ENCODE results near the gene ZC3H7A. TPM values are rescaled to one million over a fixed set of nuclear protein-coding genes. Genes with fewer than 3 reads are reported as not detected.

ZC3H7A gene
- total RNA-seq, 1 experiment from 2014 or later = 63.5 TPM

GRCh38 chr16:11793840-11794239, 3.2 kb downstream of the ZC3H7A start:
- CTCF ChIA-PET = no interaction called here
- intact Hi-C loops (cut with micrococcal nuclease; ENCODE audit: unreplicated experiment) = no loop called here

DNA sequence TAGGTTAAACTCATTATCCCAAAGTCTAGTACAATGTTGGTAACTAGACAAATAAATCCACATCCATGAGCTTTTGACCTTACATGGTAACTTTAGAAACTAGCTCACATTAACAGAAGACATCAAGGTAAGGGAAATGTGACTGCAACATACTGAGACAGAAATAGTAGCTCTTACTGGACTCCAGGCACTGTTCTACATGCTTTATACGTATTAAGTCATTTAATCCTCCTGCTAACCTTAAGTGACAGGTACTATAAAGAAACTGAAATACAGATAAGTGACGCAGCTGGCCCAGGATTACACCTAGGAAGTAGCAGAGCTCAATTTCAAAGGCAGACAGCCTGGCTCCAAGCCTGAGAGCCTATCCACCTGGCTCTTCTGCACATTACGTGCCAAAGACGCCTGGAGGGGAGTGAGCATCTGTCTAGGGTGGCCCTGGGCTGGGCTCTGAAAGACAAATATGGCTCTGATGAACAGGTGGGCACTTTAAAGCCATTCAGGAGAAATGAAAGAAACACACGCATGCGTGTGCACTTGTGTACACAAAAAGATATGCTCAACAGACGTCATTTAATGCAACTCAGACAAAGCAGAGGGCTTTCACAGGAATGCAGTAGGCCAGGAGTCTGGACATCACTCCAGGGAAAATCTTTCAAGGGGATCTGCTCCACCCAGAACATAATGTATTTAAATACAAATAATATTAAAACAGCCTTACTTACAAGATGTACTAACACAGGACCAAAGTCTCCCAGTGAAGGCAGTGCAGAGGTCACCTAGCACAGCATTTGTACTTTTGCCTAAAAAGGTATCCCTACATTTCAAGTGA, 4.4 kb downstream of the ZC3H7A start:
- Histone ChIP-seq H3K9me3 (ENCODE audit: insufficient read depth, low read depth) (no peaks in the 10 kb centered on the region), H3F3A (ENCODE audit: insufficient read depth, low read depth) (peaks cover 8% of the 10 kb centered on the region; the same call in 1 of the 2 replicates), H2AFZ (no peak overlapping the region), H3K36me3 (ENCODE audit: low read depth) (0 out of 2 replicates have a peak, but pooled peaks cover 15% of the 10 kb centered on the region), H3K9me2 (ENCODE audit: insufficient read depth) (no peaks in the 10 kb centered on the region), H3K4me3 (no peak overlapping the region), H3K27ac (no peak overlapping the region), H3K4me2 (no peak overlapping the region), H3K27me3 (ENCODE audit: insufficient read depth, low read depth) (no peaks in the 10 kb centered on the region), H4K20me1 (ENCODE audit: insufficient read depth) (peaks cover 67% of the 10 kb centered on the region), H3K79me2 (ENCODE audit: low read depth) (peaks cover 85% of the 10 kb centered on the region), H3K4me1 (replicated peaks; ENCODE audit: insufficient read depth) (peaks cover 6% of the 10 kb centered on the region; the same call in 1 of the 2 replicates)
- TF ChIP-seq EZH2 (IDR thresholded peaks at IDR 0.05; ENCODE audit: low read depth) = no peak
- TF ChIP-seq, protein P1, sequence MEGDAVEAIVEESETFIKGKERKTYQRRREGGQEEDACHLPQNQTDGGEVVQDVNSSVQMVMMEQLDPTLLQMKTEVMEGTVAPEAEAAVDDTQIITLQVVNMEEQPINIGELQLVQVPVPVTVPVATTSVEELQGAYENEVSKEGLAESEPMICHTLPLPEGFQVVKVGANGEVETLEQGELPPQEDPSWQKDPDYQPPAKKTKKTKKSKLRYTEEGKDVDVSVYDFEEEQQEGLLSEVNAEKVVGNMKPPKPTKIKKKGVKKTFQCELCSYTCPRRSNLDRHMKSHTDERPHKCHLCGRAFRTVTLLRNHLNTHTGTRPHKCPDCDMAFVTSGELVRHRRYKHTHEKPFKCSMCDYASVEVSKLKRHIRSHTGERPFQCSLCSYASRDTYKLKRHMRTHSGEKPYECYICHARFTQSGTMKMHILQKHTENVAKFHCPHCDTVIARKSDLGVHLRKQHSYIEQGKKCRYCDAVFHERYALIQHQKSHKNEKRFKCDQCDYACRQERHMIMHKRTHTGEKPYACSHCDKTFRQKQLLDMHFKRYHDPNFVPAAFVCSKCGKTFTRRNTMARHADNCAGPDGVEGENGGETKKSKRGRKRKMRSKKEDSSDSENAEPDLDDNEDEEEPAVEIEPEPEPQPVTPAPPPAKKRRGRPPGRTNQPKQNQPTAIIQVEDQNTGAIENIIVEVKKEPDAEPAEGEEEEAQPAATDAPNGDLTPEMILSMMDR (conservative IDR thresholded peaks at IDR 0.05) = no peak
- no TSS peak for BruUV-seq (replicated peaks)
- intact Hi-C loops (cut with micrococcal nuclease; ENCODE audit: unreplicated experiment) = no loop called here
- ChIA-PET POLR2A (ENCODE audit: unreplicated experiment) (no interaction called here), CTCF (no interaction called here)
- DNase-seq = no peak

More at GRCh38 chr16:11793840-11794239, 3.2 kb downstream of the ZC3H7A start:
- Histone ChIP-seq H3K4me1 (replicated peaks; ENCODE audit: insufficient read depth) (peaks cover 14% of the 10 kb centered on the region), H3K4me3 (no peak overlapping the region), H2AFZ (no peak overlapping the region), H3K9me2 (ENCODE audit: insufficient read depth) (no peaks in the 10 kb centered on the region), H3K9me3 (ENCODE audit: insufficient read depth, low read depth) (no peaks in the 10 kb centered on the region), H3K4me2 (no peak overlapping the region), H4K20me1 (ENCODE audit: insufficient read depth) (peaks cover 58% of the 10 kb centered on the region), H3K36me3 (ENCODE audit: low read depth) (0 out of 2 replicates have a peak, but pooled peaks cover 15% of the 10 kb centered on the region), H3K79me2 (ENCODE audit: low read depth) (peaks cover 74% of the 10 kb centered on the region), H3K27ac (no peak overlapping the region), H3F3A (ENCODE audit: insufficient read depth, low read depth) (peaks cover 13% of the 10 kb centered on the region; the same call in 1 of the 2 replicates), H3K27me3 (ENCODE audit: insufficient read depth, low read depth) (no peaks in the 10 kb centered on the region)
- no TSS peak for BruUV-seq (replicated peaks)
- TF ChIP-seq, protein P1 (conservative IDR thresholded peaks at IDR 0.05) = no peak
- no peak for TF ChIP-seq EZH2 (IDR thresholded peaks at IDR 0.05; ENCODE audit: low read depth)
- POLR2A ChIA-PET (ENCODE audit: unreplicated experiment) = interaction anchor here (0.7 kb wide), 1 partner anchor 268 kb away, joined by 4 read pairs; no protein-coding TSS in a partner anchor
- no peak for DNase-seq

GRCh38 chr16:11791144-11791828, 5.8 kb downstream of the ZC3H7A start:
- H3K9me3 ChIP-seq (ENCODE audit: insufficient read depth, low read depth) = no peaks in the 10 kb centered on the region
- intact Hi-C loops (cut with micrococcal nuclease; ENCODE audit: unreplicated experiment) = no loop called here
- H3K27ac ChIP-seq = no peak overlapping the region
- ChIA-PET POLR2A (ENCODE audit: unreplicated experiment) (no interaction called here), CTCF (interaction anchor here (0.5 kb wide), 1 partner anchor 373 kb away, joined by 3 read pairs; no protein-coding TSS in a partner anchor)
- H4K20me1 ChIP-seq (ENCODE audit: insufficient read depth) = peaks cover 71% of the 10 kb centered on the region
- H3K36me3 ChIP-seq (ENCODE audit: low read depth) = 0 out of 2 replicates have a peak, but pooled peaks cover 15% of the 10 kb centered on the region
- H3K4me1 ChIP-seq (replicated peaks; ENCODE audit: insufficient read depth) = peaks cover 6% of the 10 kb centered on the region; the same call in 1 of the 2 replicates
- BruUV-seq (replicated peaks) = no TSS peak
- TF ChIP-seq, protein P1 (conservative IDR thresholded peaks at IDR 0.05) = no peak
- no peak for TF ChIP-seq EZH2 (IDR thresholded peaks at IDR 0.05; ENCODE audit: low read depth)
- no peak overlapping the region for H3K4me3 ChIP-seq
- peaks cover 94% of the 10 kb centered on the region for H3K79me2 ChIP-seq (ENCODE audit: low read depth)
- no peak overlapping the region for H2AFZ ChIP-seq
- peaks cover 7% of the 10 kb centered on the region; the same call in 1 of the 2 replicates for H3F3A ChIP-seq (ENCODE audit: insufficient read depth, low read depth)
- no peak for DNase-seq
- H3K4me2 ChIP-seq = no peak overlapping the region
- H3K9me2 ChIP-seq (ENCODE audit: insufficient read depth) = no peaks in the 10 kb centered on the region
- no peaks in the 10 kb centered on the region for H3K27me3 ChIP-seq (ENCODE audit: insufficient read depth, low read depth)
